CMK (cell line): ENCODE data around the gene SANBR.
"Not testable (repeated sequence)": the region's sequence is repeated elsewhere in the genome, so short reads cannot be mapped to it uniquely, and the experiment has no call there.

ENCODE experiments used
- DNase-seq: peaks from one replicate; pipeline ENCODE4 v3.0.0-alpha.2; 2010; ENCODE audit warnings: low read depth

The SANBR gene

DNA sequence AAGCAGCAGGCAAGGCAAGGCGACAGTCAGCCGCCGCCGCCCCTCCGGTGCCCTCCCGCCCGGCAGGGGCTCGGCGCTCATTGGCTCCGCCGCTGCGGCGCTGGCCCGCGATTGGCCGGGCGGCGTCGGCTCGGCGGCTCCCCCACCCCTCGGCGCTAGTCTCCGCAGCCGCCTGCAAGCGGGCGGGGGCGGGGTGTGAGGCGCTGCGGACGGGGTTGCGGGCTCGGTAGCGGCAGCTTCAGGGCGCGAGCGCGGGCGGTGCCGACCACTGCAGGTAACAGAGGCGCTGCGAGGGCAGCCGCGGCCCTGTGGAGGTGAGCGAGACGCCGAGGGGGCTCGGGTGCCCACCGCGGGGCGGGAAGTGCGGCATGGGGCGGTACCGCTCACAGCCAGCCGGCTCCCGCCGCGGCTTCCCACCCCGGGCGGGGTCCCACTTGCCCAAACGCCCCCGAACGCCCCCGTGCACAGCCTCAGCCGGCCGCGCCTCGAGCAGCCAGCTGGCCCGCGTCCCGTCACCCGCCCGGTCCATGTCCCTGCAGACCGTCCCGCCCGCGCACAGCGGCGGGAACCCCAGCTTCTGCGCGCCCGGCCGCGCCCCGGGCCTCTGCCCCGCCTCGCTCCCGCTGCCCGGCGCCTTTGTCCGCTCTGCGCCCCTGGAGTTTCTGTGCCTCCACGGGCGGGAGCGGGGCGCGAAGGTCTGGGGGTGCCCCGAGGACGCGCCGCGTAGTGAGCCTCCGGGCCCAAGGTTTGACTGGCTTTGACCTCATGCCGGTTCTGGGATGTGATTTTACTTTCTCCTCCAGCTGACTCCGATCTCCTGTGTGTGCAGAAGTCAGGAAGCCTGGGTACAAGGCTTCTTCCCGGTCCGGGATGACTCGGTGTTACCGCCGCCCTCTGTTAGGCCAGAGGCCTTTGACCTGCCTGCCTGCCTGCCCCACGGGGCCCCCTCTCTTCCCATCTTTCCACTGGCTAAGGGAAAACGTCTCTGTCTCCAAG, at the start of gene SANBR:
SANBR (plus strand) TSS at position 158 of the 996 bp plus-strand sequence. CDS start 4,480 bp downstream, outside the sequence.
- no peak for DNase-seq

DNA sequence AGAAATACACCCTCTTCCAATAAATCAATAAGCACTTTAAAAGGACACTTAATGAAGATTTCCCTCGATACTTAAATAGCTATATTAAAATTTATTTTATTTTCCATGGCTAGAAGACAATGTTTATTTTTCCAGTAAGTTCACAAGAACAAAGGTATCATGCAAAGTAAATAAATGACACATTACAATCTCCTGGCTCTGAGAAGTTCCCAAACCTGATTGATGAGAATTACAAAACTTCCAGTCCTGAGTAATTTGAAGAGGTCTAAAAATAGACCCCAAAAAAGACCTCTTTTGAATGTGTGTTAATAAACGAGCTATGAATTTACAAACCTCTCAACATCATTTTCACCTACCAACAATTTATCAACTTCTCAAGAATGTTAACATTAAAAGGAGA, 49.7 kb upstream of the SANBR start:
- no peak for DNase-seq

DNA sequence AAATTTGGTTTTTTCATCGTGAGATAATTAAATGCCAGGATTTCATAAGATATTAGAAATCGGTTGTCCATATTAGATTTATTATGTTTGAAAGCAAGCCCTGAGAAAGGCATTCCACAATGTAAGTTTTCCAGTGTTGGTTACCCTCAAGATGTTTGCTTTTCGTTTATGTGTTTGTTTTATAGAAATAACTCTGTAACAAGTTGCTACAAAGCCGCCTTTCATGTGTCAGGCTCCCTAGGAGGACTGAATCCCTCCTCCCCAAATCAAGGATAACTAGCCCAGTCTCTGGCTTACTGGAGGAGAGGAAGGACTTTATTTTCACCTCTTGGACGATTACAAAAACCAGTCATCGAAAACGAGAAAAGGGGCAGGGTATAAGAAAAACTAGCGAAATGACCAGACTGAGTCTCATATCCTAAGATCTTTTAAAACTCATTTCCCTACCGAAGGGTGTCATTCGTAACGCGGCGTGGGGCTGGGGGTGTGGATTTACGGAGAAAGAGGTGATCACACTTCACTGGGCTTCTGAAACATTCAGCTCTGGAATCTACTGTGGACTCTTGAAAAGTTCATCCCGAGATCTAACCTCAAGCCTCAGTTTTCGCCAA, 49.2 kb upstream of the SANBR start:
- DNase-seq, result no peak

DNA sequence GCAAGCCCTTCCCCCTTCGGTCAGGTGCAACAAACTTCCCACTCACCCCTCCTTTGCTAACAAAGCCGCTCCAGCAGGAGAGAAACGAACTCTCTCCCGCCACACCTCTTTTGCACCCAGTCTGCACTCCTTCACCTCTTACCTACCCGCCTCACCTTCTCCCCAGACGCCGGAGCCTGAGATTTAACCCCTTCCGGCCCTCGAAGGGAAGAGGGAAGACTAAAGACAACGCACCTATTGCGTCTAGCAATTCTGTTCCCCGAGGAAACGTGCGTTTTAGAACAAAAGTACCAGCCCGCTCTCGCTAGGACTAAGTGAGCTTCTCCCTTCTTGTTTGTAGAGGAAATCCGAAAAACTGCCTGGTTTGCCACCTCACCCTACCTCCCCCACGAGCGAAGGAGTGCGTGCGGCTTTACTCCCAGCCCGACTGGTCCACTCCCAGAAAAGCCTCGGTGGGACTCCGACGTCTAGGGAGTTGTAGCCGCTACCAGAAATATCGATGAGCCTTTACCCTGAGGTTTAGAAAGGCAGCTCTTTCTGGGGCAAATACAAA, 48.6 kb upstream of the SANBR start:
- DNase-seq, result peak; percentile 51

DNA sequence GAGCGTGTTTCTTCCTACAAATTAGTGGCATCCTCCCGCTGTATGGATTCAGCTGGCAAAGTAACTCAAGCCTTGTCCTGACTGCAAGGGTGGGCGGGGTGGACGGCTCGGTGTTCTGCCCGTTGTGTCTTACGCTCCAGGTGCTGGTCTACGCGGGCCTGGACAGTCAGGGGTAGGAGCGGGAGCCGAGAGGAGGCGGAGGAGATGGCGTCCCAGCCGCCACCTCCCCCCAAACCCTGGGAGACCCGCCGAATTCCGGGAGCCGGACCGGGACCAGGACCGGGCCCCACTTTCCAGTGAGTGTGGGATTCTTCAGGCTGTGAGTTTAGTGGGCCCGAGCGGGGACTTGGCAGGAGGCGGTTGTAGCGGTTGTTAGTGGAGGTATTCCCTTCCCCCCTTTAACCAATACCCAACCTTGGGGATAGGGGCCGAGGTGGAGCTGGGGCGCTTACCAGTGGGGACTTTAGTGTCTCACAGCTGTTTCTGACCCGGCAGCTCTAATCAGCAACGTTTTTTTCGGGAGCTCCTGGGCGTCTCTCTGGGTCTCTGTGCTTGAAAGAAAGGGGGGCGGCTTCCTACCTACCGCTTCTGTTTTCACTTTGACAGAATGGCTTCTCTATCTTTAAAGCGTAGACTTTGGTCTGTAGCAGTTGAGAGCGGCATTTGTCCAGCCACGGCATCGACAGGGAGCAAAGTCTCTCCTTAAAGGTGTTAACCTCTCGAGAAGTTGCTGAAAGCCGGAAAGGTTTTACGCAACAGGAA, 47.9 kb upstream of the SANBR start, which contains the start of the genes PEX13 and PUS10:
PEX13 (plus strand) TSS at position 165 of the 762 bp plus-strand sequence; CDS start at position 205, 40 bp downstream.
PUS10 (minus strand) TSS at position 700 of the 762 bp plus-strand sequence. CDS start 6,365 bp downstream, outside the sequence.
- DNase-seq, result peak; percentile 37

DNA sequence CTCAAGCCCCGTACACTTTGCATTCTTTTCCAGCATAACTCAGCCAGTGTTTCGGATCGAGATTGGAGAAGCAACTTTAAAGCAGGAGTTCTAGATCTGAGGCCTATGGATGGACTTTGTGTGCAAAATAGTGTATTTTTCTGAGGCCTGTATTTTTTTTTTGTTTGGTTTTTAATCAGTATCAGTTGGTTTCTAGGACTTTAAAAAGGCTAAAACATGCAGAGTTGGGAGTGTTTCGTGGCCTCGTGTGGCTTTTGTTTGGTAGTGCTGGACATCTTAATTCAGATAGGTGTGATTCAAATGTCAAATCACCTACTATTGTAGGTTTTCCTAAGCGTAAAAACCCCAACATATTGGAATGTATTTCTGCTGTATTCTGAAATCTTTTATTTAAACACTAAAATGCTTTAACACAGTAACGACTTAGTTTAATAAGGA, 47.3 kb upstream of the SANBR start:
- DNase-seq, result no peak

DNA sequence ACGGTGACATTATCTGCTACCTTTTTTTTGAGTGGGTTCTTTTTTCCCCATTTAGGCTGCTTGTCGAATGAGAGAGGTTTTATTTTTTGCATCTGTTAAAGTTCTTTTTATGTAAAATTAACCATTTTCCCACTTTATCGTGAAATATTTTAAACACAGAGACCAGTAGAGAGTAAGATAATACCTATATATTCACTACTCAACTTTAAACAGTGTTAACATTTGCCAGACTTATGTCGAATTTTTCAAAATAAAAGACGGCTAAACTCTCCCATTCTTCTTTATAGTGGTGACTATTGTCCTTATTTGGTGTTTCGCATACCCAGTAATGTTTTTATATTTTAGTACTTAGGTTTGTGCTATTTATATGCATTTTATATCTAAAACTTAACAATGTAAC, 46.9 kb upstream of the SANBR start:
- DNase-seq, result no peak

DNA sequence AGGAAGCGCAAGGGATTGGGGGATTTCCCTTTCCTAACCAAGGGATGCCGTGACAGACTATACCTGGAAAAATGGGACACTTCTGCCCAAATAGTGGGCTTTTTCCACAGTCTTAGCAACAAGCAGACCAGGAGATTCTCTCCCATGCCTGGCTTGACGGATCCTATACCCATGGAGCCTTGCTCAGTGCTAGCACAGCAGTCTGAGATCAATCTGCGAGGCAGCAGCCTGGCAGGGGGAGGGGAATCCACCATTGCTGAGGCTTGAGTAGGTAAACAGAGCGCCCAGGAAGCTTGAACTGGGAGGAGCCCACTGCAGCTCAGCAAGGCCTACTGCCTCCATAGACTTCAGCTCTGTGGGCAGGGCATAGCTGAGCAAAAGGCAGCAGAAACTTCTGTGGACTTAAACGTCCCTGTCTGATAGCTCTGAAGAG, 44.4 kb upstream of the SANBR start:
- DNase-seq, result no peak

DNA sequence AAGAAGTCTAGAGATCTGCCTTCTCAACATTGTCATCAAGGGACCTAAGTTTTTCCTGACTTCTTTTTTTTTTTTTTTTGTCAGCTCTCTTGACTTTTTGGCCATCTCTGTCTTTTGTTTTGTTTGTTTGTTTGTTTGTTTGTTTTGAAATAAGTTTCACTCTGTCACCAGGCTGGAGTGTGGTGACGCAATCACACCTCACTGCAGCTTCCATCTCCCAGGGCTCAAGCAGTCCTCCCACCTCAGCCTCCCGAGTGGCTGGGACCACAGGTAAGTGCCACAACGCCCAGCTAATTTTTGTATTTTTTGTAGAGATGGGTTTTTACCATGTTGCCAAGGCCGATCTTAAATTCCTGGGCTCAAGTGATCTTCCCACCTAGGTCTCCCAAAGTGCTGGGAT, 42.0 kb upstream of the SANBR start:
- no peak for DNase-seq

DNA sequence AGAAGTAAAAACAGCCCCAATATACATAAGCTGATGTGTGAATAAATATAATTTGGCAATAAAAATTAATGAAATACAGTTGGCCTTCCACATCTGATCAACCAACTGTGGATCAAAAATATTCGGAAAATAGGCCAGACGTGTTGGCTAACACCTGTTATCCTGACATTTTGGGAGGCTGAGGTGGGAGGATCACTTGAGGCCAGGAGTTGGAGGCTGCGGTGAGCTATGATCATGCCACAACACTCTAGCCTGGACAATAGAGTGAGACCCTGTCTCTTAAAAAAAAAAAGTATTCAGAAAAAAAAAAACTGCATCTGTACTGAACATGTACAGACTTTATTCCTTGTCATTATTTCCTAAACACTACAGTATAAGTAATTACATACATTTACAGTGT, 36.1 kb upstream of the SANBR start:
- no peak for DNase-seq

DNA sequence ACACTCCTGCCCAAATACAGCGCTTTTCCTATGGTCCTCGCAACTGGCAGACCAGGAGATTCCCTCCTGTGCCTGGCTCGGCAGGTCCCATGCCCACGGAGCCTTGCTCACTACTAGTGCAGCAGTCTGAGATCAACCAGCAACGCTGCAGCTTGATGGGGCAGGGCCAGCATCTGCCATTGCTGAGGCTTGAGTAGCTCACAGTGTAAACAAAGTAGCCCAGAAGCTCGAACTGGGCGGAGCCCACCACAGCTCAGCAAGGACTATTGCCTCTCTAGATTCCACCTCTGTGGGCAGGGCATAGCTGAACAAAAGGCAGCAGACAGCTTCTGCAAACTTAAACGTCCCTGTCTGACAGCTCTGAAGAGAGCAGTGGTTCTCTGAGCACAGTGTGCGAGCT, 31.1 kb upstream of the SANBR start:
- not testable (repeated sequence) for DNase-seq

DNA sequence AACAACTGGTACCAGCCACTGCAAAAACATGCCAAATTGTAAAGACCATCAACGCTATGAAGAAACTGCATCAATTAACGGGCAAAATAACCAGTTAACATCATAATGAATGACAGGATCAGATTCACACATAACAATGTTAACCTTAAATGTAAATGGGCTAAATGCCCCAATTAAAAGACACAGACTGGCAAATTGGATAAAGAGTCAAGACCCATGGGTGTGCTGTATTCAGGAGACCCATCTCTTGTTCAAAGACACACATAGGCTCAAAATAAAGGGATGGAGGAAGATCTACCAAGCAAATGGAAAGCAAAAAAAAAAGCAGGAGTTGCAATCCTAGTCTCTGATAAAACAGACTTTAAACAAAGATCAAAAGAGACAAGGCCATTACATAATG, 29.0 kb upstream of the SANBR start:
- DNase-seq, result not testable (repeated sequence)

DNA sequence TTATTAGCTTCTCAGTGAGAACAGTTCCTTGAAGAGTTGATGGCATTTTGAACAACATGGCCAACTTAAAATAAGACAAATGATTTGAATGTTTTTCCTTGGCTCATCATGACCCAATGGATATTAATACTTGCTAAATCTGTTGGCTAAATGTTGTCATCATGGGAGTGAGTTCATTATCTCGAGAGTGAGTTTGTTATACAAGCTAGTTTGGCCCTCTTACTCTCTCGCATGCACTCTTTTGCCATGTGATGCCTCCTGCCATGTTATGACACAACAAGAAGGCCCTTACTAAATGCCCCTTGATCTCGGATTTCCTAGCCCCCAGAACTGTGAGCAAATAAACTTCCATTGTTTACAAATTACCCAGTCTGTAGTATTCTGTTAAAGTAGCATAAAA, 22.9 kb upstream of the SANBR start:
- no peak for DNase-seq

DNA sequence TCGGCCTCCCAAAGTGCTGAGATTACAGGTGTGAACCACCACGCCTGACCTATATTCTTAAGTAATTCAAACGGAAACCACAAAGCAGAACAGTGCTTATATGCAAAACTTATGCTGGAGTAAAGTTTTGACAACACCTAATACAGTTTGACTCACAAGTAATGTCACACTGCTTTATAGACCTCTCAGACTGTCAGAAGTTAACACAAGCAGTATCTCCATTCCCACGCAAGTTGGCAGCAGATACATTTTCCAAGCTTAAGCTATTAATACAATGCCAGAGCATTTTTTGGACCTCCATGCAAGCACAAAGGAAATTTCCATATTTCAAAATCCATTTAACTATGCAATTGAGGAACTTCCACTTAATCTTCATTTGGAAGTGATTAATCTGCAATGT, 21.0 kb upstream of the SANBR start:
- no peak for DNase-seq

DNA sequence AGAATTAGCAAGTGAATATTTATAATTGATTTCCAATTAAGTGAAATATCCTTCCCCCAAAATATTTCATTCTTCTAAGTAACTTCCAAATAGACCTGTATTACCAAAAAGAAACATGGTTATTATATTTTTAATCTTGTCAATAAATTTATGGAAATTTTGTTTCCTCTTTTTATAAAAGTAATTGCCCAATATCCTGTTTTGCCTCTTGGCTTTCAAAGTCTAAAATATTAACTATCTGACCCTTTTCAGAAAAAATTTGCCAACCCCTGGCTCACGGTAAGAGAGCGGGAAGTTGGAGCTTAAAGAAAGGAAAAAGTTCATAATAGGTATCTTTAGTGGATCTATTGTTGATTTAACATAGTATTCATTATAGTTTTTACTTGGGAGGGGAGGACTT, 20.4 kb upstream of the SANBR start:
- no peak for DNase-seq

DNA sequence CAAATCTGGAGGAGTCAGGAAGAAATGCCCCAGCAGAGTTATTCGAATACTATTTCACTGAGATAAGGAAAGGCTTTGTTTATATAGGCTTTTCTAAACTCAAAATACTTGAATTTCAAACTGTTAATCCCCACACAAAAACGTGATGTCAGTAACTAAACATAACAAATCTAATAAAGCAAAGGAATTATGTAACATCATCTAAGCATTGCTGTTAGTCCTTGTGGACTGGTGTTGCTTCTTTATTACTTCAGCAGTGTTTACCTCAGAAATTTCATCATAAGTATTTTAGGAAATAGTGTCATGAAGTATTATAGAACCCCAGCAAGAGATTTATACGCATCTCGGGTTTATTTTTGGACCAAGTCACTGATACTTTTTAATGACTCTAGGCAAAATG, 19.7 kb upstream of the SANBR start:
- no peak for DNase-seq

DNA sequence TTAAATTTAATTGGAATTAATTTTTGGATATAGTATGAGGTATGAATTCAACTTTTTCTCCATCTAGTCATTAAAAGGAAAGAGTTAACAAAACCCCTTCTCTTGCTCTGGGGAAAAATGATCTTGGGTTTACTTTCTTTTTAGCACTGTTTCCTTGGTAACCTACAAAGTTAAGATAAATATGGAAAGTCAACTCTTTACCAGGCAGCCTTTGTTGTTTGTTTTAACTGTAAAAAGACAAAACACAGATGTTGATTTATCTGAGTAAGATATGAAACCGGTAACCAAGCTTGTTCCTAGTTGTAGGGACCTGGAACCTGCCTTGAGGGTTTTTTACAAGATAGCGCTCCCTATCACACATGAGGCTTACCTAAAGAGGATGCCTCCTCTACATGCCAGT, 10.1 kb upstream of the SANBR start:
- DNase-seq, result no peak

DNA sequence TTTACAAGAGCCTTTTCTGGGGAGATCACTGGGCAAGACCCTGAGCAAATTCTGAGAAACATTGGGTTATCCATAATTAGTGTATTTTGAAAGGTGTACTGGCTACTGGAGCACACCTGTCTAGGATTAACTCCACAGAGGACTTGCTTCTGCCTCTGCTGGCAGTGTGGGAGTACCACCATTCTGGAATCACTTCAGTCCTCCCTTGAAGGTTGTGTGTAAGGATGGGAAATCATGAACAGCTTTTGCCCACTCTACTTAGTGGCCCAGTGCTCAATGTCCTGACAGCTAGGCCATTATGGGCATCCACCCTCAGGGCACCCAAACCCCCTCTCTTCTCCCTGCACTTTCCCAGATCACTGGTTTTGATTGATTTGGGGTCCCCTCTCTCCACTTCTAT, 8.1 kb upstream of the SANBR start:
- DNase-seq, result no peak

DNA sequence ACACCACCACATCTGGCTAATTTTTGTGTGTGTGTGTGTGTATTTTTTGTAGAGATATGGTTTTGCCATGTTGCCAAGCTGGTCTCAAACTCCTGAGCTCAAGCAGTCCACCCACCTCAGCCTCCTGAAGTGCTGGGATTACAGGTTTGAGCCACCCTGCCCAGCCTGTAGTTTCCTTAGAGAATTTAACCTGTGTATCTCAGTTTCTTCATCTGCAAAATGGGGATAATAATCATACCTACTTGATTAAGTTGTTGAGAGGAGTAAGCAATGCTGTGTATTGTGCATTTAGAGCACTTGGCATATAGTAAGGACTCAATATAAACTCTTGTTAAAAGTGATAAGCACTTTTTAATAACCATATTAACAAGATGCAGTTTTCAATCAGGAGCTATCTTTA, 6.3 kb upstream of the SANBR start:
- DNase-seq, result no peak

DNA sequence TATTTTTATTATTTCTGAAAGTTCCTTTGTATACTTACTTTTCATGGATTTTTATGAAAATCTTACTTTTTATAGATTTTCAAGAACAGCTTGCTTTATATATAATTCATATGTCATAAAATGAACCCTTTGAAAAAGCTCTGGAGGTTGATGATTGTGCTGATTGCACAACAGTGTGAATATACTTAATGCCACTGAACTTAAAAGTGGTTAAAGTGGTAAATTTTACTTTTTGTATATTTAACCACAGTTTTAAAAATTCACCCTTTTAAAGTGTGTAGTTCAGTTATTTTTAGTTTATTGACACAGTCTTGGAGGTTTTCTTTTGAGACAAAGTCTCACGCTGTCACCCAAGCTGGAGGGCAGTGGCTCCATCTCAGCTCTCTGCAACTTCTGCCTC, 8.4 kb downstream of the SANBR start:
- no peak for DNase-seq

DNA sequence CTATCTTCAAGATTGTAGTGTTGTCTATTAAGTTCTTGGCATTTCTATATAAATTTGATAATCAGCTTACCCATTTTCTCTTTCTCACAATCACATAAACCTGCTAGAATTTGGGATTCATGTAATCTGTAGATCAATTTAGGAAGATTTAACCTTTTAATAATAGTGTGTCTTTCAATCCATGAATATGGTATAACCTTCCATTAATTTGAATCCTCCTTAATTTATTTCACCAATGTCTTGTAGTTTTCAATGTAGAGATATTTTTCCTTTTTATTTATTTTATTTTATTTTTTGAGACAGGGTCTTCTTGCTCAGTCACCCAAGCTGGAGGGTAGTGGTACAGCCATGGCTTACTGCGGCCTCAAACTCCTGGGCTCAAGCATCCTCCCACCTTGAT, 20.2 kb downstream of the SANBR start:
- no peak for DNase-seq

DNA sequence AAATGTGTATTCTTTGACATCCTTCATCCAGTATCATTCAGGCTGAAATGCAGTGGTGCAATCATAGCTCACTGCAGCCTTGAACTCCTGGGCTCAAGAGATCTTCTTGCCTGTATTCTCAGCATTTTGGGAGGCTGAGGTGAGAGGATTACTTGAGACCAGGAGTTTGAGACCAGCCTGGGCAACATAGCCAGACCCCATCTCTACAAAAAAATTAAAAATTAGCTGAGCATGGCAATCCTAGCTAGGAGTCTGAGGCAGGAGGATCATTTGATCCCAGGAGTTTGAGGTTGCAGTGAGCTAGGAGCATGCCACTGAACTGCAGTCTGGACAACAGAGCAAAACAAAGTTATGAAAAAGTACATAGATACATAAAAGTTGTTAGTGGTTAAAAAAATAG, 24.1 kb downstream of the SANBR start:
- DNase-seq, result no peak
